Loucy (cell line): ENCODE measurements around the gene NEMP2.

ENCODE experiments used
- H2AFZ ChIP-seq: fragments of 200-600 bp; sonication (generic); 2 replicates; pipeline ENCODE4 v1.6.0; 2016; ENCODE audit warnings: antibody characterized with exemption, mild to moderate bottlenecking, low read length, moderate library complexity
- H3F3A ChIP-seq: fragments of 200-600 bp; 2 replicates; pipeline ENCODE4 v1.6.0; 2016; ENCODE audit warnings: antibody characterized with exemption, low read depth, mild to moderate bottlenecking
- H3K27me3 ChIP-seq: fragments of 200-600 bp; sonication (generic); 2 replicates; pipeline ENCODE4 v1.6.1; 2014; ENCODE audit warnings: low read length, mild to moderate bottlenecking; ENCODE audit not compliant: insufficient read depth, poor library complexity, severe bottlenecking
- H3K36me3 ChIP-seq: fragments of 200-600 bp; sonication (generic); 2 replicates; pipeline ENCODE4 v1.6.1; 2016; ENCODE audit warnings: low read length; ENCODE audit not compliant: insufficient read depth
- H3K4me1 ChIP-seq: fragments of 200-600 bp; sonication (generic); 2 replicates; pipeline ENCODE4 v1.5.1; 2014; ENCODE audit warnings: low read length, mild to moderate bottlenecking; ENCODE audit not compliant: insufficient read depth, poor library complexity, severe bottlenecking
- H3K4me2 ChIP-seq: fragments of 200-600 bp; sonication (generic); 2 replicates; pipeline ENCODE4 v1.6.0; 2014; ENCODE audit warnings: antibody characterized with exemption, low read length, low read depth, mild to moderate bottlenecking; ENCODE audit not compliant: poor library complexity, severe bottlenecking
- H3K4me3 ChIP-seq: fragments of 200-600 bp; sonication (generic); 2 replicates; pipeline ENCODE4 v1.5.1; 2014; ENCODE audit warnings: low read length, mild to moderate bottlenecking, mixed read lengths; ENCODE audit not compliant: poor library complexity, severe bottlenecking
- H3K79me2 ChIP-seq: fragments of 200-600 bp; sonication (generic); 2 replicates; pipeline ENCODE4 v1.6.1; 2014; ENCODE audit warnings: low read length; ENCODE audit not compliant: insufficient read depth
- H3K9ac ChIP-seq: fragments of 200-600 bp; sonication (generic); 2 replicates; pipeline ENCODE4 v1.6.0; 2014; ENCODE audit warnings: mild to moderate bottlenecking, low read depth, low read length, moderate library complexity; ENCODE audit not compliant: poor library complexity, severe bottlenecking
- H3K9me2 ChIP-seq: fragments of 200-600 bp; sonication (generic); replicated peaks from 2 replicates; pipeline ENCODE4 v1.6.1; 2016; ENCODE audit warnings: low read depth, low read length, mixed read lengths
- H3K9me3 ChIP-seq: fragments of 200-600 bp; sonication (generic); 2 replicates; pipeline ENCODE4 v1.6.1; 2014; ENCODE audit warnings: mild to moderate bottlenecking, antibody characterized with exemption, low read length, low read depth; ENCODE audit not compliant: insufficient read depth
- H4K20me1 ChIP-seq: fragments of 200-600 bp; sonication (generic); 2 replicates; pipeline ENCODE4 v1.6.0; 2014; ENCODE audit warnings: antibody characterized with exemption, low read length, mild to moderate bottlenecking; ENCODE audit not compliant: insufficient read depth, poor library complexity, severe bottlenecking
- EZH2phosphoT487 ChIP-seq: fragments of 200-600 bp; IDR thresholded peaks from 2 replicates; pipeline ENCODE4 v1.6.1; 2018; ENCODE audit warnings: antibody characterized with exemption, mild to moderate bottlenecking, moderate library complexity, borderline replicate concordance
- TF ChIP-seq, protein P1 (sequence below): fragments of 200-600 bp; sonication (generic); conservative IDR thresholded peaks from 2 replicates; pipeline ENCODE4 v1.5.1; 2014; ENCODE audit warnings: mild to moderate bottlenecking, antibody characterized with exemption, low read length

Gene NEMP2

DNA sequence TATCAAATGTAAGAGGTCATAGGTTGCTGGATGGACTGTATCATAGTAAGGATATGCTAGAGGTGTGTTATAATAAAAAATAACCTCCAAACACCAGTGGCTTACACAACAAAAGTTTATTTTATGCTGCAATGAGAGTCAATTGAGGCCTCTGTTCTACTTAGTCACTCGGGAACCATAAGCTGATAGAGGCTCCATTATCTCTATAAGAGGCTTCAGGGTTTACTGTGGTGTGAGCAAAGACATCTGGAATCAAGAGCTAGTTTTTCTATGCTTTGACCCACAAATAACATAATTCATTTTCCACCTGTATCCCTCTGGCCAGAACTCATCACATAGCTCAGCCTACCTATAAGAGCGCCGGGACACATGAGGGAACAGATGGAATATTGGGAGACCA, 47.5 kb upstream of the NEMP2 start:
- Histone ChIP-seq H3F3A (no peaks in the 10 kb centered on the region), H3K9me3 (no peaks in the 10 kb centered on the region), H3K4me1 (peaks cover 11% of the 10 kb centered on the region), H3K79me2 (no peaks in the 10 kb centered on the region), H3K9ac (no peak overlapping the region), H3K4me3 (no peak overlapping the region), H4K20me1 (no peaks in the 10 kb centered on the region), H3K36me3 (no peaks in the 10 kb centered on the region), H3K9me2 (no peaks in the 10 kb centered on the region), H2AFZ (no peak overlapping the region), H3K27me3 (no peaks in the 10 kb centered on the region), H3K4me2 (no peak overlapping the region)
- TF ChIP-seq, protein P1, sequence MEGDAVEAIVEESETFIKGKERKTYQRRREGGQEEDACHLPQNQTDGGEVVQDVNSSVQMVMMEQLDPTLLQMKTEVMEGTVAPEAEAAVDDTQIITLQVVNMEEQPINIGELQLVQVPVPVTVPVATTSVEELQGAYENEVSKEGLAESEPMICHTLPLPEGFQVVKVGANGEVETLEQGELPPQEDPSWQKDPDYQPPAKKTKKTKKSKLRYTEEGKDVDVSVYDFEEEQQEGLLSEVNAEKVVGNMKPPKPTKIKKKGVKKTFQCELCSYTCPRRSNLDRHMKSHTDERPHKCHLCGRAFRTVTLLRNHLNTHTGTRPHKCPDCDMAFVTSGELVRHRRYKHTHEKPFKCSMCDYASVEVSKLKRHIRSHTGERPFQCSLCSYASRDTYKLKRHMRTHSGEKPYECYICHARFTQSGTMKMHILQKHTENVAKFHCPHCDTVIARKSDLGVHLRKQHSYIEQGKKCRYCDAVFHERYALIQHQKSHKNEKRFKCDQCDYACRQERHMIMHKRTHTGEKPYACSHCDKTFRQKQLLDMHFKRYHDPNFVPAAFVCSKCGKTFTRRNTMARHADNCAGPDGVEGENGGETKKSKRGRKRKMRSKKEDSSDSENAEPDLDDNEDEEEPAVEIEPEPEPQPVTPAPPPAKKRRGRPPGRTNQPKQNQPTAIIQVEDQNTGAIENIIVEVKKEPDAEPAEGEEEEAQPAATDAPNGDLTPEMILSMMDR: no peak
- no peak for TF ChIP-seq EZH2phosphoT487

DNA sequence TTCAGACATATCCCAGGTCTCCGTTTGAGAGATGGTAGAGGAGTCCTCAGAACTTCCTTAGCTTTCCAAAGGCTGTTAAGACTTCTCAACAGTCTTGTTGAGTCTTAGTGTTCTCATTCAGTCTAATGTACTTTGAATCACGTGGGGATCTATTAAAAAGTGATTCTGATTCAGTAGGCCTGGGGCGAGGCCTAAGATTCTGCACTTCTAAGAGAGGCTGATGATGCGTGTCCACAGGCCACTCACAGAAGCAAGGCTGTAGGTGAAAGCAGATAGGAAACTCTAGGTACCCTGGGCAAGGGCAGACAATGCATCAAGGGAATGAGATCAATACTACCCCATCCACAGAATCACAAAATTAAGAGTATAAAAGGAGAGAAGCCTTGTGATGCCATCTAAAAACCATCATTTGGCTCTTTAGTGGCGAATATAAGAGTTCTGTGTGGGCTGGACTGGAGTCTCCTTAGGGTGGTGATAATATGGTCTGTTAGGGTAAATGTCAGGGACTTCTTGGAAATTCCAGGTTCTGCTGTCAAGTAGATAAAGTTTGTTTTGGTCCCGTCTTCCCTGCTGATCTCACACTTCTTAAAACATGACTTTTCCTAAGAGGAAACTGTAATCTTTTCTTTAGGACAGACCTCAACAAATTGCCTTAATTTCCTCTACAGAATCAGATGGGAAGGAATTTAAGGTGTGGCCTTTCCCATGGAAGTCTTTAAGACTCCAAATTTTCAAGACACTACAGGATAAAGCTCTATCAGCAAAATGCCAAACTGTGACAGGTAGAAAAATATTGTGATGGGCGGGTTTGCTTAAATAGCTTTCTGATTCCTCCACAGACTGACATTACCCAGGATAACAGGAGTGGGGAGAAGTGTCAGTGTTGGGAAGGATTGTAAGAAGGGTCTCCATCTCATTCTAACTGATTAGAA, 45.7 kb upstream of the NEMP2 start:
- Histone ChIP-seq H3K4me2 (no peak overlapping the region), H3K27me3 (no peaks in the 10 kb centered on the region), H3K9ac (no peak overlapping the region), H3K79me2 (no peaks in the 10 kb centered on the region), H3K9me2 (no peaks in the 10 kb centered on the region), H4K20me1 (no peaks in the 10 kb centered on the region), H3F3A (no peaks in the 10 kb centered on the region), H3K4me1 (peaks cover 11% of the 10 kb centered on the region), H3K36me3 (no peaks in the 10 kb centered on the region), H3K9me3 (no peaks in the 10 kb centered on the region), H2AFZ (no peak overlapping the region), H3K4me3 (no peak overlapping the region)
- TF ChIP-seq EZH2phosphoT487: no peak
- TF ChIP-seq, protein P1: no peak

- TF ChIP-seq EZH2phosphoT487: no peak
- TF ChIP-seq, protein P1: no peak
- H3K27me3 ChIP-seq: no peaks in the 10 kb centered on the region
- H3K9me2 ChIP-seq: no peaks in the 10 kb centered on the region
- H3K9me3 ChIP-seq: no peaks in the 10 kb centered on the region
- no peak overlapping the region for H2AFZ ChIP-seq
- H3K4me2 ChIP-seq: no peak overlapping the region
- H3K79me2 ChIP-seq: no peaks in the 10 kb centered on the region
- no peaks in the 10 kb centered on the region for H3F3A ChIP-seq
- H3K4me3 ChIP-seq: no peak overlapping the region
- H4K20me1 ChIP-seq: no peaks in the 10 kb centered on the region
- H3K4me1 ChIP-seq: peaks cover 11% of the 10 kb centered on the region
- H3K9ac ChIP-seq: no peak overlapping the region
- no peaks in the 10 kb centered on the region for H3K36me3 ChIP-seq
Observed at GRCh38 chr2:190579058-190579410, 44.5 kb upstream of the NEMP2 start.
